ENCODE results near the gene RAMP1.

DNA sequence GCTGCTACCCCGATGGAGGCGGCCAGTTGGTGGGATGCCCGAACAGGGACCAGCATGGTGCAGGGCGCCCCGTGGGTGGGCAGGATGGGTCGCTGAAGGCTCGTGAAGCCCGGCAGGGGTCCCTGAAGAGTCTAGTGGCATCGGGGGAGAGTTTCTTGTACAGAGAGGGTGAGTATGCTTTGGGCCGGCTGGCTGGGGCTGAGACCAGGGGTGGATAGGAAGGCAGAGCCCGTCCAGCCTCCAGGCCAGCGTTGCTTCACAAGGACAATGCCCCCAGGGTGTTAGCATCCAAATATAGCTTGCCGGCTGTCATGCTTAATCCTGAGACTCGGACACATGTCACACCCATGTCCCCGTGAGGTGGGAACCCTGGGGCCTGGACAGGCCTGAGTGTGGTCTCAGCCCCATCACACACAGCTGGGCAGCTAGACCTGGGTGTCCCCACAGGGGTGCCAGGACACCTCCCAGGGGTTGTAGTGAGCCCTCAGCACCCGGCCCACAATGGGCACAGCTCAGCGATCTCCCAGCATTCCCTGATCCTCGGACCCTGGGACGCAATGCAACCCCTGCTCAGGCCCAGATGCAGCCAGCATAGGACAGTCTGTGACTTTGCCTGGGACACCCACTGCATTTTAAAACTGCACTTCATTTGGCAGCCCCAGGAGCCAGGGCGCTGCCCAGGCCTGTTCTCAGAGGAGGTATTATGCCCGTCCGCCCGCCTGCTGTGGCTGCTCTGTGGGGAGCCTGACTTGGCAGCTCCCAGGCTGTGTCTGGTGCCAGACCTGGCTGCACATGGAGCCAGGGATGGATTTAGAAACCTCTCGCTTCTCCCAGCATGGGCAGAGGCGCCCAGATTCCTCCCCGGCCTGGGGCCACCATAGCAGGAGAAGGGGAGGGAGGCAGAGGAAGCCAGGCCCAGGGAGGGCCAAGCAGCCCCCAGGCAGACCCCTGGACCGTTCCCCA is 36.4 kb downstream of the RAMP1 start:
- TF ChIP-seq POLR2AphosphoS5 (IDR thresholded peaks at IDR 0.05), result no peak
- TF ChIP-seq, protein P1, sequence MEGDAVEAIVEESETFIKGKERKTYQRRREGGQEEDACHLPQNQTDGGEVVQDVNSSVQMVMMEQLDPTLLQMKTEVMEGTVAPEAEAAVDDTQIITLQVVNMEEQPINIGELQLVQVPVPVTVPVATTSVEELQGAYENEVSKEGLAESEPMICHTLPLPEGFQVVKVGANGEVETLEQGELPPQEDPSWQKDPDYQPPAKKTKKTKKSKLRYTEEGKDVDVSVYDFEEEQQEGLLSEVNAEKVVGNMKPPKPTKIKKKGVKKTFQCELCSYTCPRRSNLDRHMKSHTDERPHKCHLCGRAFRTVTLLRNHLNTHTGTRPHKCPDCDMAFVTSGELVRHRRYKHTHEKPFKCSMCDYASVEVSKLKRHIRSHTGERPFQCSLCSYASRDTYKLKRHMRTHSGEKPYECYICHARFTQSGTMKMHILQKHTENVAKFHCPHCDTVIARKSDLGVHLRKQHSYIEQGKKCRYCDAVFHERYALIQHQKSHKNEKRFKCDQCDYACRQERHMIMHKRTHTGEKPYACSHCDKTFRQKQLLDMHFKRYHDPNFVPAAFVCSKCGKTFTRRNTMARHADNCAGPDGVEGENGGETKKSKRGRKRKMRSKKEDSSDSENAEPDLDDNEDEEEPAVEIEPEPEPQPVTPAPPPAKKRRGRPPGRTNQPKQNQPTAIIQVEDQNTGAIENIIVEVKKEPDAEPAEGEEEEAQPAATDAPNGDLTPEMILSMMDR (IDR thresholded peaks at IDR 0.05), result no peak

Data from suprapubic skin (tissue), 3 donors.